Right atrium auricular region (tissue), 2 donors: Measurements from ENCODE around the gene FCRLA. TPM values are rescaled to one million over a fixed set of nuclear protein-coding genes. Genes with fewer than 3 reads are reported as not detected.

Experiments used
- DNase-seq: peaks from one replicate; pipeline ENCODE4 v3.0.0-alpha.2; 2019; ENCODE audit warnings: low spot score
- H3K27ac ChIP-seq, 2 donors: fragments of 200-600 bp; sonication (generic); 1 replicate in 1 of 2; 2 replicates in 1 of 2; pipeline ENCODE4 v1.5.1; 2016 to 2019
- H3K27me3 ChIP-seq, 2 donors: fragments of 200-600 bp; sonication (generic); one replicate each; pipeline versions ENCODE4 v1.5.1 to v1.6.0; 2017 to 2019
- H3K36me3 ChIP-seq: fragments of 200-600 bp; sonication (generic); one replicate; pipeline ENCODE4 v1.5.1; 2016
- H3K4me1 ChIP-seq, 2 donors: fragments of 200-600 bp; sonication (generic); one replicate each; pipeline versions ENCODE4 v1.5.1 to v1.6.0; 2017 to 2019
- H3K4me3 ChIP-seq, 2 donors: fragments of 200-600 bp; sonication (generic); 1 replicate in 1 of 2; 2 replicates in 1 of 2; pipeline ENCODE4 v1.5.1; 2017 to 2019; ENCODE audit warnings: mild to moderate bottlenecking in 1 of 2, moderate library complexity in 1 of 2
- H3K9me3 ChIP-seq, 2 donors: fragments of 200-600 bp; sonication (generic); one replicate each; pipeline ENCODE4 v1.5.1; 2019
- total RNA-seq, 2 donors: library from RNA; depleted of rRNA; stranded (reverse); fragments of >200 nt; gene quantifications; one replicate each; pipeline ENCODE4 v1.1.0, GENCODE V29; 2016
- TF ChIP-seq, protein P1 (sequence below), 2 donors: fragments of 200-600 bp; sonication (generic); IDR thresholded peaks; one replicate each; pipeline ENCODE4 v1.5.1; 2019; ENCODE audit warnings: antibody characterized with exemption in 2 of 2

FCRLA gene
- total RNA-seq, 2 donors from 2014 or later = 0.20 TPM; not detected in 1

DNA sequence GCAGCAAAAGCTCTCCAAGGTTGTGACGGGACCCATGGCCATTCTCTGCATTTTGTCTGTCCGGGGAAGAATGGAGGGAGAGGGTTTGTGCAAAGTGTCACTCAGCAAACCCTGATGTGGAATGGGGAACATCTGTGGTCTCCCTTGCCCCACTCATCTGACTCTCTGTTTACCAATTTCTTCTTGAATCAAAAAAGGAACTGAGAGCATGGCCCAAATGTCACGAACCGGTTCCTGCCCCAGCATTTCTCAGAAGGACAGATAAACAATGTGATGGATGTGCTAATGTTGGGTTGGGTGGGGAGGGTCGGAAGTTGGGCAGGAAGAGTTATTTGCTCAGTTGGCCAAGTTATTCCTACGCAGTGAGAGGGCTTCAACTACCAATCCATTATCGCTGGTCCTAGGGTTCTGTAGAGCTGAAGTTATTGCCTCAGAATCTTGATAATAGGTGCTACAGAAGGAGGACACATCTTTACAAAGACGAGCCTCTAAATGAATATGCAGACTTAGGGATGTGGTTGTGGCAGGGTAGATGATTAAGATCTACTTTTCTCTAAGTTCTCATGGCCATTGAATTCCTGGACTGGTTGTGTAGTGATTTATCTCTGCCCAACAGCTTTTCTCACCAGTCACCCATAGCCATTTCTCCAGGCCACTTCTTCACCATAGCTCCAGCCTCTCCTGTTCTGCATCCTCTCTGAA lies 33.0 kb downstream of the FCRLA start:
- H3K27ac ChIP-seq = peak overlapping the region in 1 of 2 donors; percentile 3
- H3K36me3 ChIP-seq = no peaks in the 10 kb centered on the region
- no peak overlapping the region for H3K4me3 ChIP-seq
- no peaks in the 10 kb centered on the region for H3K9me3 ChIP-seq
- H3K4me1 ChIP-seq = no peaks in the 10 kb centered on the region
- DNase-seq = peak; percentile 61
- TF ChIP-seq, protein P1, sequence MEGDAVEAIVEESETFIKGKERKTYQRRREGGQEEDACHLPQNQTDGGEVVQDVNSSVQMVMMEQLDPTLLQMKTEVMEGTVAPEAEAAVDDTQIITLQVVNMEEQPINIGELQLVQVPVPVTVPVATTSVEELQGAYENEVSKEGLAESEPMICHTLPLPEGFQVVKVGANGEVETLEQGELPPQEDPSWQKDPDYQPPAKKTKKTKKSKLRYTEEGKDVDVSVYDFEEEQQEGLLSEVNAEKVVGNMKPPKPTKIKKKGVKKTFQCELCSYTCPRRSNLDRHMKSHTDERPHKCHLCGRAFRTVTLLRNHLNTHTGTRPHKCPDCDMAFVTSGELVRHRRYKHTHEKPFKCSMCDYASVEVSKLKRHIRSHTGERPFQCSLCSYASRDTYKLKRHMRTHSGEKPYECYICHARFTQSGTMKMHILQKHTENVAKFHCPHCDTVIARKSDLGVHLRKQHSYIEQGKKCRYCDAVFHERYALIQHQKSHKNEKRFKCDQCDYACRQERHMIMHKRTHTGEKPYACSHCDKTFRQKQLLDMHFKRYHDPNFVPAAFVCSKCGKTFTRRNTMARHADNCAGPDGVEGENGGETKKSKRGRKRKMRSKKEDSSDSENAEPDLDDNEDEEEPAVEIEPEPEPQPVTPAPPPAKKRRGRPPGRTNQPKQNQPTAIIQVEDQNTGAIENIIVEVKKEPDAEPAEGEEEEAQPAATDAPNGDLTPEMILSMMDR (IDR thresholded peaks at IDR 0.05) = no peak
- H3K27me3 ChIP-seq = no peaks in the 10 kb centered on the region

DNA sequence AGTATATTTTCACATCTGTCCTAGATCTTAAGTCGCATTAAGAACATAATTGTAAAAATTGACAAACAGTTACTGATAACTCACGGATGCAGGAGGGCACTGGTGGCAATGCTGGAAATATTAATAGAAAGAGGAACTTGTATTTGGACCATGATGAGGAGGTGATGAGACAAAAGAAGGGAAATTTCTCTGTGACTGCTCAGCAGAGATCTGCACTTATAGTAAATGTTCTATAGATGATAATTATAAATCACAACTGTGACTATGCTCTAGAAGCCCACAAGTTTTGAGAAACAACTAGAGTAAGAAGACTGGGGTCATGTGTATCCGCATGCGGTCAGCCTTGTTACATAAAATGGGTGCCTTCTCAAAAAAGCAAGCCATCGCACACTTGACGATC lies 33.9 kb downstream of the FCRLA start:
- Histone ChIP-seq H3K4me1 (no peaks in the 10 kb centered on the region), H3K27ac (no peak overlapping the region), H3K27me3 (no peaks in the 10 kb centered on the region), H3K36me3 (no peaks in the 10 kb centered on the region), H3K9me3 (no peaks in the 10 kb centered on the region), H3K4me3 (no peak overlapping the region)
- no peak for DNase-seq
- TF ChIP-seq, protein P1 (IDR thresholded peaks at IDR 0.05) = no peak

DNA sequence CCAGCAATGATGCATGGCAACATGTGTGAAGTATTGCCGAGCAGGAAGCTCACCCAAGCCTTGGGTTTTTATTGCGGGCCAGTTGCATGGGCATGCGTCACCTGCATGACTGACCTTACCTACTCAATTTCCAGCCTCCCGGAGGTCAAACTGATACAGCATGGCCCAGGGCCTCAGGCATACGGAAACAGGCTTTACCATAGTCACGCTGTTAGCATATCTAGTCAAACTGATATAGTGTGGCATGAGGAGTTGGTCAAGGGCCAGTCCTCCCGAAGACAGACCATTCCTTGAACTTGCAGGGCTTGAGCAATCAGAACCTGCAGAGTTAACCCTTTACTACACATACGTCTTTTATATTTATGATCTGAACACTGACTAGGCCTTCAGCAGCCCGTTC lies 36.2 kb downstream of the FCRLA start:
- no peak overlapping the region for H3K27ac ChIP-seq
- H3K4me1 ChIP-seq = no peaks in the 10 kb centered on the region
- H3K36me3 ChIP-seq = no peaks in the 10 kb centered on the region
- no peak overlapping the region for H3K4me3 ChIP-seq
- H3K9me3 ChIP-seq = no peaks in the 10 kb centered on the region
- TF ChIP-seq, protein P1 (IDR thresholded peaks at IDR 0.05) = no peak
- no peaks in the 10 kb centered on the region for H3K27me3 ChIP-seq
- no peak for DNase-seq

DNA sequence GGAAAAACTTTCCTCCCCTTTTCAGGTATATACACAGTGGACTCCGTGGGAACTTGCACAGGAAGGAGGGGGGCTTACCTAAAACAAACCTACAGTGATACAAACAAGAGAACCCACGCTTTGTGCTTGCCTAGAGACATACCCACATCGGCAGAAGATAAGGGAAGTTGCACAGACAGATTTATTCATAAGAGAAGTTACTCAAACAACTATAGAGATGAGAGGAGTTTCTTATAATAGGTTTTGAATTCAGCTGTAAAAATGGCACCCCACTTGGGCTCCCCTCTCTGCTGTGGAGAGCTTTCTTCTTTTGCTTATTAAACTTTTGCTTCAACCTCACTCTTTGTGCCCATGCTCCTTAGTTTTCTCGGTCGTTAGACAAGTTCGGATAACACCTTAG lies 40.8 kb downstream of the FCRLA start:
- TF ChIP-seq, protein P1 (IDR thresholded peaks at IDR 0.05) = no peak
- no peaks in the 10 kb centered on the region for H3K27me3 ChIP-seq
- H3K9me3 ChIP-seq = no peaks in the 10 kb centered on the region
- peaks cover 0 to 15% of the 10 kb centered on the region in 2 donors for H3K4me1 ChIP-seq
- peaks cover 7% of the 10 kb centered on the region for H3K36me3 ChIP-seq
- DNase-seq = no peak
- no peak overlapping the region for H3K27ac ChIP-seq
- H3K4me3 ChIP-seq = no peak overlapping the region

DNA sequence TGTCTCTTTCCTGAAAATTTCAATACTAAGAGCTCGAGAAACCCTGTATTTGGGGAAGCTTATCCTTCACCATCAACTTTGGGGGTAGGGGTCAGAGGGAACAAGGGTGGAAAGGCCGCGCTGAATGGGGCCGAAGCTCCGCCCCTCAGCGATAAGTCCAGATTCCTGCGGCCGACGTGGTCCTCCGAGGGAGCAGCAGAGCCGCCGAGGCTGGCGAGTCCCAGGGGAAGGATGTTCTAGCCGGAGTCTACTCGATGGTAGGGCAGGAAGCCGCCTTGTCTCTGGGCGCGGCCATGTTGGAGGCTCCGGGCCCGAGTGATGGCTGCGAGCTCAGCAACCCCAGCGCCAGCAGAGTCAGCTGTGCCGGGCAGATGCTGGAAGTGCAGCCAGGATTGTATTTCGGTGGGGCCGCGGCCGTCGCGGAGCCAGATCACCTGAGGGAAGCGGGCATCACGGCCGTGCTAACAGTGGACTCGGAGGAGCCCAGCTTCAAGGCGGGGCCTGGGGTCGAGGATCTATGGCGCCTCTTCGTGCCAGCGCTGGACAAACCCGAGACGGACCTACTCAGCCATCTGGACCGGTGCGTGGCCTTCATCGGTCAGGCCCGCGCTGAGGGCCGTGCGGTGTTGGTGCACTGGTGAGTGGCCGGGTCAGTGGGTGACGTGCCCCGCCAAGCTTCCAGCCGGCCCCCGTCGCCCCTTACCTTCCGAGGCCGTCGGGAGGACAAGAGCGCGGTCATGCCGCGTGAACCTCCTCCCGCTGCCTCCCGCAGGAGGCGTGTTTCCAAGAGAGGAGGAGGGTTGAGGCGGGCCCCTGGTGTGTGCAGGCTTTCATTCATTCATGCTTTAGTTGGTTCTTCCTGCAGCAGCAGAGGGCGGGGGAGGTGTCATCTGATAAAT lies 42.7 kb downstream of the FCRLA start, which contains the start of gene DUSP12:
Gene DUSP12, plus strand, starts transcription at position 278 of the 899 bp plus-strand sequence. Its CDS starts 16 bp downstream, at position 294.
- peak; percentile 94 for DNase-seq
- peak within 1 kb of the TSS; percentile 82 to 85 for H3K27ac ChIP-seq
- peaks cover 0 to 15% of the 10 kb centered on the region in 2 donors for H3K4me1 ChIP-seq
- no peaks in the 10 kb centered on the region for H3K9me3 ChIP-seq
- peak within 1 kb of the TSS; percentile 71 to 77 for H3K4me3 ChIP-seq
- no peaks in the 10 kb centered on the region for H3K27me3 ChIP-seq
- H3K36me3 ChIP-seq = peaks cover 27% of the 10 kb centered on the region
- TF ChIP-seq, protein P1 (IDR thresholded peaks at IDR 0.05) = no peak
